ENCODE measurements around the gene GNAI3. TPM values are rescaled to one million over a fixed set of nuclear protein-coding genes. Genes with fewer than 3 reads are reported as not detected.

GNAI3 gene
- polyA plus RNA-seq, 4 donors, result 12.2 to 14.2 (median 13.7) TPM

DNA sequence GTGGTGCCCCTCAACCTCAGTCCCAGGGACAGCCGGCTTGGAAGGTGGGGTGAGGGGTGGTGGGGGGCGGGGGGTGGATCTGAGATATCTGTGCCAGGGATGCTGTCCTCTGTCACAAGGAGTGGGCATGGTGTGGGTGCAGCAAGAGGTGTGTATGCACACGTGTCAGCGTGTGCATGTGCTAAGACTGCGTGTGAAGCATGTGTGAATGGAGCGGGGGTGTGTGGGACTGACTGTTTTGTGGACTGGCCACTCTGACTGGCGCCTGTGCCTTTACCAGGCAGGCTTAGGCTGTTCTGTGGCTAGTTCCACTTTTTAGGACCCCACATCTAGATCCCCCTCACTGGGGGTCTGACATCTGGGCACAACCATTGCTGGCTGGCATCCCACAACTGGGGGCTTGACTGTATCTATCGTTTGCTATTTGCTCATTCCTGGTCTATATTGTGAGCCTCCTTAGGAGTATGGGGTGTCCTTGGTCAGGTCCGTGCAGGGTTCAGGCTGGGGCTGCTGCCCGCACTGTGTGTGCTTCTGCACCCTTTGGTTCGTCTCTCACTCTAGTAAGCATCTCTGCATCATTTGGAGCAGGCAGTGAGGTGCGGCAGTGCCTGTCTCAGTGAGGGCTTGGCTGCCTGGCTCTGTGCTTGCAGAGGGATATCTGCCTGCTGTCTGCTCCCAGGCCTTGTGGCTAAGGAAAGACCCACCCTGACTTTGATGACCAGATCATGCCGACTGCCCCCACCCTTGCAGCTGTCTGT lies 73.1 kb downstream of the GNAI3 start:
- no peak for DNase-seq (ENCODE audit: low read depth in 4 of 4, low spot score in 3 of 4)

DNA sequence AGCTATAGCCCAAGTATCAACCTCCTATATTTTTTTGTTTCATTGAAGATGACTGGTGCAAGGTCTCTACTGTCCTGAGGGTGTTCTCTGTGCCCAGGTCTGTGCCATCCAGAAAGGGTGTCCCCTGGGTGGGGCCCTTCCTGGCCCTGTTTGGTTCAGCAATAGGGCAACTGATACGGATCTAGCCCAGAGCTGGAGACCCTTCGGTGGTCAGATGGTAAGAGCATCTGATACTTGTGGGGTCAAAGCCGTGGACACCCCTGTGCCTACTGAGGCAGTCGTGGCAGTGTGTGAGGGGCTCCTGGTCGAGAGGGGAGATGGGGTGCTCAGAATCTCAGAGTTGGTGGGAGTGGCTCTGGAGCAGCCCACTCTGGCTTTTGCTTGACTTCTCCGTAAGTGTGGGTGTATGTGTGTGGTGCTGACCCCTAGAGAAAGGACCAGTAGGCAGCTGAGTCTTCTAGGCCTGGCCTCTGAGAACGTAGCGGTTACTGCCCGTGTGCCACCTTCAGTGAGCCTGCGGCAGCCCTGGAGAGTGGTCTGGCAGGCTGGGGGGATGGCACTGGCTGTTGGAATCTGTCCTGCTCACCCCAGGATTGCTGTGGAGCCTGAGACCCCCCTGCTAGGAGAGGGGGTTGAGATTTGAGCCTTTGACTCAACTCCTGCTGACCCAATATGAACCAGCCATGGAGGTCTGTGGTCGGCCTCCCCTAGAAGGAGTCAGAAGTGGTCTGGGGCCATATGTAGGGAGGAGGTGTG lies 73.9 kb downstream of the GNAI3 start:
- no peak for DNase-seq (ENCODE audit: low read depth in 4 of 4, low spot score in 3 of 4)

GRCh38 chr1:109622895-109623294 lies 74.5 kb downstream of the GNAI3 start:
- DNase-seq (ENCODE audit: low read depth in 4 of 4, low spot score in 3 of 4), result no peak

GRCh38 chr1:109623601-109624161 lies 75.3 kb downstream of the GNAI3 start:
- no peak for DNase-seq (ENCODE audit: low read depth in 4 of 4, low spot score in 3 of 4)

DNA sequence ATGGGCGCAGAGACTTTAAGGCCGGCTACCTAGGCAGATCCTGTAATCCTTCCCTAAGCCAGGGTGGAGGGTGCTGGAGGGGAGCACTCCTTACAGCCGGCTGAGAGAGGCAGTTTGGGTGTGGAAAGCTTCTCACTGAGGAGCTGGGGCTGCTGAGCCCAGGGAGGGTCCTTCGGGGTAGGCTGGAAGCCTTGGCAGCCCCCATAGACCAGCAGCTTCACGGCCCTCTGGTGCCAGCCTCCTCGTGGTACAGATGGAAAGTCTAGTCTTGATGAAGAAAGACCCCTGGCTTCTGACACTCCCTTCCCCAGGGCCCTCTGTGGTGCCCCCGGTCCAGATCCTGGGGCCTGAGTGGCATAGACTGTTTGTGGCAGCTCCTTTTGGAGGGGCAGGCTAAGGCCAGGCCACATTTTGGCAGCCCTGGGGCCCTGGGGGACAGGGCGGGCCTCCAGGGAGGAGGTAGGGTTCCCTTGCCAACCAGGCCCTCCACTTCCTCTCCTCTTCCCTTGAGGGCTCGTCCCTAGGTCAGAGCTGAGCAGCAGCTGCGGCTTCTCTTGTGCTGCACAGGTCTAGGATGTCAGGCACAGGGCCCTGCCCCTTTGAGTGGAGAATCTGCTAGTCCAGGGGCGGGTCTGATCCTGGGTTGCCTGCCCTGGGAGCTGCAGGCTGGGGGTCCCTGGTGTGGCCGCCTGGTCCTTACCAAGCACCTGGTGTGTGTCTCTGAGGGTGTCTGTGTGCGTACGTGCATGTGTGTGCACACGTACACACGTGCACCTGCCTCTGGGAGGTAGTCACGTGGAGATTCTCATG lies 76.0 kb downstream of the GNAI3 start:
- no peak for DNase-seq (ENCODE audit: low read depth in 4 of 4, low spot score in 3 of 4)

DNA sequence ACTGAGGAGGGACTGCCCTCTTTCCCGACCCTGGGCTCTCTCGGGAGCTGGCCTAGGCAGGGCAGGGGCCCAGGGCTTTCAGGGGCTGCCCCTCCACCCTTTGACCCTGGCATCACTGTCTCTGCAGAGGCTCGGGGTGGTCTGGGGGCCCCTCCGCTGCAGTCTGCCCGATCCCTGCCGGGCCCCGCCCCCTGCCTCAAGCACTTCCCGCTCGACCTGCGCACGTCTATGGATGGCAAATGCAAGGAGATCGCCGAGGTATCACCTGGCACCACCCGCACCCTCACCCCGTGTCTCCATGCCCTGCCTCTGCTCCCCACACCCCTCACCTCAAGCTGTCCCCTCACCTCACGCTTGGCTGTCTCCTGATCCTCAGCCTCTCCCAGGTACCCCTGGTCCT lies 76.8 kb downstream of the GNAI3 start:
- no peak for DNase-seq (ENCODE audit: low read depth in 4 of 4, low spot score in 3 of 4)

- DNase-seq (ENCODE audit: low read depth in 4 of 4, low spot score in 3 of 4), result no peak
These were observed 77.5 kb downstream of the GNAI3 start for GRCh38 chr1:109625601-109626560.

DNA sequence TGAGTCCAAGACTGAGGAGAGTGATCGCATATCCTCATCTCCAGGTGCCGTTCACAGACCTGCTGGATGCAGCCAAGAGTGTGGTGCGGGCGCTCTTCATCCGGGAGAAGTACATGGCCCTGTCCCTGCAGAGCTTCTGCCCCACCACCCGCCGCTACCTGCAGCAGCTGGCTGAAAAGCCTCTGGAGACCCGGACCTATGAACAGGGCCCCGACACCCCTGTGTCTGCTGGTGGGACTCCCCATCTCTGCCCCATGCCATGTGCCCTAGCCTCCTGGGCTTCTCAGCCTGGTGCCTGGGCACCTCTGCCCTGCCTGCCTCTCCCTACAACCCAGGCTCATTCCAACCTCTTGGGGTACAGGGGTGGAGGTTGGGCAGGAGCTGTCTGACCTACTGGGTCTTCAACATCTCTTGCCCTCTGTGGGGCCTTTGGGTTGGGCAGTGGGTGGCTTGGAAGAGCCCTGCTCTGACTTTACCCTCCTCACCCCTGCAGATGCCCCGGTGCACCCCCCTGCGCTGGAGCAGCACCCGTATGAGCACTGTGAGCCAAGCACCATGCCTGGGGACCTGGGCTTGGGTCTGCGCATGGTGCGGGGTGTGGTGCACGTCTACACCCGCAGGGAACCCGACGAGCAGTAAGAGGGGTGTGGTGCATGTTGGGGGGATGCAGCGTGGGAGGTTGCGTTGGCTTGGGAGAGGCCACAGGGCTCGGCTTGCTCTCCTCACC lies 78.4 kb downstream of the GNAI3 start:
- DNase-seq (ENCODE audit: low read depth in 4 of 4, low spot score in 3 of 4), result no peak

DNA sequence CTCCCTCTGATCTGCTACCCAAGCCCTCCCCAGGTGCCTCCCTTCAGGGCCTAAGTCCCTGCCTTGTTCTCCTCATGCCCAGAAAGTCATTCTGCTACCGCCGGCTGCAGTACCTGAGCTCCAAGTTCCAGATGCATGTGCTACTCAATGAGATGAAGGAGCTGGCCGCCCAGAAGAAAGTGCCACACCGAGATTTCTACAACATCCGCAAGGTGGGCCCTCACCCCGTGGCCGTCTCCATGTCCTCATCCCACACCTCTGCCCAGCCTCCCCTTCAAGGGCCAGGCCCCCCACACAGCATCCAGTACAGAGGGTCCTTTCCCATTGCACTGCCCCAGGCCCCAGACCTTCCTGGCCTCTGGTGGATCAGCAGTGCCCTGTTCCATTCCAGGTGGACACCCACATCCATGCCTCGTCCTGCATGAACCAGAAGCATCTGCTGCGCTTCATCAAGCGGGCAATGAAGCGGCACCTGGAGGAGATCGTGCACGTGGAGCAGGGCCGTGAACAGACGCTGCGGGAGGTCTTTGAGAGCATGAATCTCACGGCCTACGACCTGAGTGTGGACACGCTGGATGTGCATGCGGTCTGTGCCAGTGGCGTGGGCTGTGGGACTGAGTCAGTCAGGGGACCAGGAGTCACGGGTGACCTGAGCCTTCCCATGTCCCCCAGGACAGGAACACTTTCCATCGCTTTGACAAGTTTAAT lies 79.4 kb downstream of the GNAI3 start:
- no peak for DNase-seq (ENCODE audit: low read depth in 4 of 4, low spot score in 3 of 4)

- no peak for DNase-seq (ENCODE audit: low read depth in 4 of 4, low spot score in 3 of 4)
These were observed 80.3 kb downstream of the GNAI3 start for GRCh38 chr1:109628540-109629321.

DNA sequence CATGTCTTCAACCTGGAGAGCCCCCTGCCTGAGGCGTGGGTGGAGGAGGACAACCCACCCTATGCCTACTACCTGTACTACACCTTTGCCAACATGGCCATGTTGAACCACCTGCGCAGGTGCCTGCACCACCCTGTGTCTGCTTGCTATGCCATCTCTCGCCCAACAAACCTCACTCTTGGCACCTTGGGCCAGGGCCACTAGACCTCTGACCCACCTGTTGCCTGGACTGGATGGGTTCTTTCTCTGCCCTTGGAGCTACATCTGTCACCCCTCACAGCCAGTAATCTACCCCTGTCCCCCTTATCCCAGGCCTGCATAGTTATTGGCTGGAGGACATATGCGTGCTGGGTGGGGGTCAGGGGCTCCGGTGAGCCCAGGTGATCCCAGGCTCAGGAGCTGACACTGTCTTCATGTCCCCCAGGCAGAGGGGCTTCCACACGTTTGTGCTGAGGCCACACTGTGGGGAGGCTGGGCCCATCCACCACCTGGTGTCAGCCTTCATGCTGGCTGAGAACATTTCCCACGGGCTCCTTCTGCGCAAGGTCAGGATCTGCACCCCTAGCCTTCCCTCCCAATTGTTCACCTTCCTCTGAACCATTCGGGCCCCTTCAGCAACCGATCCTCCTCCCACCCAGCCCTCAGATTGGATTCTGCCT lies 81.1 kb downstream of the GNAI3 start:
- DNase-seq (ENCODE audit: low read depth in 4 of 4, low spot score in 3 of 4), result no peak

GRCh38 chr1:109630081-109630897 lies 81.9 kb downstream of the GNAI3 start:
- DNase-seq (ENCODE audit: low read depth in 4 of 4, low spot score in 3 of 4), result no peak

GRCh38 chr1:109630898-109631512 lies 82.6 kb downstream of the GNAI3 start:
- DNase-seq (ENCODE audit: low read depth in 4 of 4, low spot score in 3 of 4), result no peak

DNA sequence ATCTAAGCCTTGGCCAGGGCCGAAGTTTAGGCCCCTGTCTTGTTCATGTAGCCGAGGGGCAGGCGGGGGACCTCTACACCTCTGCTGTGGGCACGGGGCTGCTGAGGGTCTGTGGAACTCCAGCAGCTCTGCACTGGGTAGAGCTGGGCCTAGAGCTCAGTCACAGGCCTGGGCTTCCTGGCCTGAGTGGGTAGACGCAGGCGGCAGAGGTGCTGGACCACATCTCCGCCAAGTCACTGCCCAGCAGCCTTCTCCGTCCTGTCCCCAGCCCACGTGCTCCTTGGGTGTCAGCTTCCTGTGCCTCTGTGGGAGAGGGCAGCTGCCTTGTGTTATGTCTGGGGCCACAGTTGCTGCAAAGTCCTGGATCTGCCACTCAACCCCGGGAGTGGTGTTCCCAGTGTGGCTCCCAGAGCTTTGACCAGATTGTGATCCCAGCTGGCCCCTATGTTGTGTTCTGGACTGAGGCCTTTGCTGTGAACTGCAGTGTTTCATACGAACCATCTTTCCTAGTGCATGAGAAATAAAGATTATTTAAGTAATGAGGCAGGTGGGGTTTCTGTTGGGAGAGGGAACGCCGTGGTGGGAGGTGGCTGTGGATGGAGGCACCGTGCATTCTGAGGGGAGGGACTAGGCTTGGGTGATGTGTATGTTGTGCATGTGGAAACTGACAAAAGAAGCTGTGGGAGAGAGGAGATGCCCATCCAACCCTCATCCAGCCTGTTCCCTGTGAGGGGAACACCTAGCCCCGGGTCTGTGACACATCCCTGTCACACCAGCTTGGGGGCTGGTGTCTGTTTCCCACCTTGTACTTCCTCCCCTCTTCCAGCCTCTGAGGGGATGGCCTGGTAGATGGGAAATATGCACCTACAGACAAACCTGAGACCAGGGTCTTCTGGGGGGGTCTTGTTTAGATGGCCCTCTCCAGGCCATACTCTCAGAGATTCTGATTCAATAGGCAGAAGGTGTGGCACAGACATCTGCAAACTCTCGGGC lies 83.4 kb downstream of the GNAI3 start:
- no peak for DNase-seq (ENCODE audit: low read depth in 4 of 4, low spot score in 3 of 4)

Measured in right renal pelvis (tissue), 4 donors.